Breast epithelium (tissue), 4 donors: ENCODE data around the gene PROK1. TPM values are rescaled to one million over a fixed set of nuclear protein-coding genes. Genes with fewer than 3 reads are reported as not detected.
A peak's percentile ranks its signal among the peaks of the same experiment; 100 is the strongest.
"Not testable (repeated sequence)": the region's sequence is repeated elsewhere in the genome, so short reads cannot be mapped to it uniquely, and the experiment has no call there.

Experiments used
- DNase-seq, 2 donors: peaks; one replicate each; pipeline ENCODE4 v3.0.0-alpha.2; 2019; ENCODE audit warnings: low spot score in 2 of 2
- H3K27ac ChIP-seq, 2 donors: fragments of 200-600 bp; sonication (generic) in 1 of 2; one replicate each; pipeline ENCODE4 v1.5.1; 2016 to 2019; ENCODE audit warnings: mild to moderate bottlenecking in 1 of 2
- H3K27me3 ChIP-seq, 2 donors: fragments of 200-600 bp; sonication (generic) in 1 of 2; one replicate each; pipeline versions ENCODE4 v1.5.1 to v1.6.0; 2017 to 2019; ENCODE audit warnings: control low read depth in 1 of 2, mild to moderate bottlenecking in 1 of 2
- H3K36me3 ChIP-seq: fragments of 200-600 bp; one replicate; pipeline ENCODE4 v1.5.1; 2019
- H3K4me1 ChIP-seq, 2 donors: fragments of 200-600 bp; sonication (generic); one replicate each; pipeline ENCODE4 v1.5.1; 2016 to 2019; ENCODE audit warnings: control low read depth in 1 of 2
- H3K4me3 ChIP-seq, 3 donors: fragments of 200-600 bp; sonication (generic); 1 replicate in 2 of 3; 2 replicates in 1 of 3; pipeline ENCODE4 v1.5.1; 2016 to 2019; ENCODE audit warnings: mild to moderate bottlenecking in 3 of 3, moderate library complexity in 2 of 3
- H3K9me3 ChIP-seq, 2 donors: fragments of 200-600 bp; sonication (generic) in 1 of 2; one replicate each; pipeline ENCODE4 v1.5.1; 2016 to 2019; ENCODE audit warnings: control low read depth in 1 of 2
- CTCF ChIP-seq, 3 donors: fragments of 450-650 bp; IDR thresholded peaks; one replicate each; pipeline ENCODE4 v1.5.1; 2016 to 2017; ENCODE audit warnings: antibody characterized with exemption in 3 of 3, mild to moderate bottlenecking in 3 of 3, moderate library complexity in 3 of 3
- POLR2A ChIP-seq: fragments of 450-650 bp; IDR thresholded peaks from one replicate; pipeline ENCODE4 v1.6.1; 2016; ENCODE audit warnings: antibody characterized with exemption, mild to moderate bottlenecking, moderate library complexity
- POLR2AphosphoS5 ChIP-seq, 3 donors: sonication (generic); formaldehyde crosslinking; IDR thresholded peaks; one replicate each; pipeline ENCODE4 v1.6.1; 2017; ENCODE audit warnings: antibody characterized with exemption in 3 of 3
- intact Hi-C: fragments of 100-400 bp; cut with DNase I; formaldehyde crosslinking; loops from one replicate; pipeline ENCODE4 v1.15.1; 2023; ENCODE audit warnings: low total_unique reads
- total RNA-seq, 3 donors: library from RNA; depleted of rRNA; stranded (reverse); fragments of >200 nt; gene quantifications; one replicate each; pipeline ENCODE4 v1.1.0, GENCODE V29; 2016

The PROK1 gene
- total RNA-seq, 3 donors from 2014 or later, result 0.66 to 42.9 (median 0.73) TPM

GRCh38 chr1:110408488-110408887, 42.5 kb upstream of the PROK1 start:
- DNase-seq, result no peak
- no peak overlapping the region for H3K27ac ChIP-seq
- intact Hi-C loops, result no loop called here

DNA sequence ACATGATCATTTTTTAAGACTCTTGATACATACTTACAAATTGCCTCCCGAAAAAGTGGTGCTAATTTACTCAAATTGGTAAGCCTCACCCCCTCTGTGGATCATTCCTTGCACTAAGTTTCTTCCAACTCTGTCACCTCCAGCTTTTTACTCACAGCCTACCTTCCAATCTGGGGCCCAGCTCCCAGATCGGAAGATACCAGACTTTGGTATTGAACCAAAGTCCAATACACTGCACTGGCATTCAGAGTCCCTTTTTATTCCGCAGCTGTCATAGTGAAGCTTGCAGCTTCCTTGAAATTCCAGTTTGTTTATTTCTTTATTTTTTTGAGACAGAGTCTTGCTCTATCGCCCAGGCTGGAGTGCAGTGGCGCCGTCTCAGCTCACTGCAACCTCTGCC, 41.6 kb upstream of the PROK1 start:
- Histone ChIP-seq H3K4me3 (no peak overlapping the region), H3K36me3 (no peaks in the 10 kb centered on the region), H3K27me3 (no peaks in the 10 kb centered on the region), H3K9me3 (no peaks in the 10 kb centered on the region), H3K4me1 (no peaks in the 10 kb centered on the region), H3K27ac (no peak overlapping the region)
- DNase-seq, result no peak
- intact Hi-C loops, result no loop called here
- TF ChIP-seq POLR2AphosphoS5 (IDR thresholded peaks at IDR 0.05) (no peak), POLR2A (no peak), CTCF (IDR thresholded peaks at IDR 0.05) (no peak)

More at GRCh38 chr1:110408488-110408887, 42.5 kb upstream of the PROK1 start:
- TF ChIP-seq CTCF (IDR thresholded peaks at IDR 0.05) (no peak), POLR2AphosphoS5 (IDR thresholded peaks at IDR 0.05) (no peak), POLR2A (no peak)
- no peaks in the 10 kb centered on the region for H3K9me3 ChIP-seq
- H3K4me3 ChIP-seq, result peak overlapping the region; percentile 89 to 98 (median 97)
- no peaks in the 10 kb centered on the region for H3K36me3 ChIP-seq
- no peaks in the 10 kb centered on the region for H3K27me3 ChIP-seq
- H3K4me1 ChIP-seq, result no peaks in the 10 kb centered on the region

DNA sequence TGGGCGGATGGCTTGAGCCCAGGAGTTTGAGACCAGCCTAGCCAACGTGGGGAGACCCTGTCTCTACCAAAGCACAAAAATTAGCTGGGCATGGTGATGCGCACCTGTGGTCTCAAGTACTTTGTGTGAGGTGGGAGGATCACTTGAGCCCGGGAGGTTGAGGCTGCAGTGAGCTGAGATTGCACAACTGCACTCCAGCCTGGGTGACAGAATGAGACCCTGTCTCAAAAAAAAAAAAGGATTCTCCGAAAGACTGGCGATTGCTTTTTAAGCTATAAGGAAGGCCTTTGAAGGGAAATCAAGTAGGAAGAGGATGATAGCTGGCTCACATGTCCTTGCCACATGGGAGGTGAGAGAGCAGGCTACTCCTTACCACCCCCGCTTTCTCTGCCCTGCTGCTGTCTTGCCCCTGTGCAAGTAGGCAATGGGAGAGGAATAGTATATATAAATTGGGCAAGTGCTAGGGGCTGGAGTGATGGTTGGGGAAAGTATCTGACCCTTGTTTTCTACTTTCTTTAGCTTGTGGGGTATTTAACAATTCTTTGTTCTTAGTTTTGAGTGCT, 39.7 kb upstream of the PROK1 start:
- Histone ChIP-seq H3K36me3 (no peaks in the 10 kb centered on the region), H3K27ac (no peak overlapping the region), H3K4me1 (no peaks in the 10 kb centered on the region), H3K27me3 (no peaks in the 10 kb centered on the region), H3K4me3 (no peak overlapping the region), H3K9me3 (no peaks in the 10 kb centered on the region)
- TF ChIP-seq POLR2AphosphoS5 (IDR thresholded peaks at IDR 0.05), result no peak
- no peak for TF ChIP-seq CTCF (IDR thresholded peaks at IDR 0.05)
- TF ChIP-seq POLR2A, result no peak
- DNase-seq, result no peak
- intact Hi-C loops, result loop anchor here (5.0 kb wide), 1 partner anchor 204 kb away; no protein-coding TSS in a partner anchor

- peak; percentile 44 to 54 for DNase-seq
- intact Hi-C loops, result loop anchor here (5.0 kb wide), 1 partner anchor 205 kb away; no protein-coding TSS in a partner anchor
- H3K27ac ChIP-seq, result no peak overlapping the region
- H3K9me3 ChIP-seq, result no peaks in the 10 kb centered on the region
- H3K27me3 ChIP-seq, result no peaks in the 10 kb centered on the region
- no peaks in the 10 kb centered on the region for H3K36me3 ChIP-seq
- H3K4me3 ChIP-seq, result no peak overlapping the region
- TF ChIP-seq CTCF (IDR thresholded peaks at IDR 0.05), result peak; percentile 55 to 79 (median 66)
- TF ChIP-seq POLR2AphosphoS5 (IDR thresholded peaks at IDR 0.05), result no peak
- no peak for TF ChIP-seq POLR2A
- no peaks in the 10 kb centered on the region for H3K4me1 ChIP-seq
Observed at GRCh38 chr1:110412576-110412975, 38.4 kb upstream of the PROK1 start.

DNA sequence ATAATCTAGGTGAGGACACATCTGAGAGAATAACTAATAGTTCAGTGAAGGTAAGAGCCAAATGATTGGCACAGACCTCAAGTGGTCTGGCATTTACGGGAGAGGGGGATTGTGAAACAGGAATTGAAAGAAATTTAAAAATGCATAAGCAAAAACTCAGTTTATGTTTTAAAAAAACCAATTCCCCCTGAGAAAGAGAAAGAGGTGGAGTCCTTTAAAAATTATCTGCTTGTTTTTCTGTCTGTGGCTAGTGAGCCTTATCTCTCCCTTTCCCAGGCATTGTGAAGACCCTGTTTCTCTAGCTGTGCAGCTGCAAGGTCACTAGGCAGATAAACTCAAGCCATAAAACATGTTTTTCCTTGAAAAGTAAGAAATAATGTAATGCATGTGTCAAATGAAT, 37.9 kb upstream of the PROK1 start:
- not testable (repeated sequence) for H3K9me3 ChIP-seq, DNase-seq, H3K27ac ChIP-seq, H3K36me3 ChIP-seq, H3K27me3 ChIP-seq, H3K4me1 ChIP-seq, H3K4me3 ChIP-seq
- intact Hi-C loops, result loop anchor here (5.0 kb wide), 1 partner anchor 206 kb away; no protein-coding TSS in a partner anchor
